ENCODE data around the gene NEU4. TPM values are rescaled to one million over a fixed set of nuclear protein-coding genes. Genes with fewer than 3 reads are reported as not detected.

NEU4 gene
- total RNA-seq, 1 donor = not detected

DNA sequence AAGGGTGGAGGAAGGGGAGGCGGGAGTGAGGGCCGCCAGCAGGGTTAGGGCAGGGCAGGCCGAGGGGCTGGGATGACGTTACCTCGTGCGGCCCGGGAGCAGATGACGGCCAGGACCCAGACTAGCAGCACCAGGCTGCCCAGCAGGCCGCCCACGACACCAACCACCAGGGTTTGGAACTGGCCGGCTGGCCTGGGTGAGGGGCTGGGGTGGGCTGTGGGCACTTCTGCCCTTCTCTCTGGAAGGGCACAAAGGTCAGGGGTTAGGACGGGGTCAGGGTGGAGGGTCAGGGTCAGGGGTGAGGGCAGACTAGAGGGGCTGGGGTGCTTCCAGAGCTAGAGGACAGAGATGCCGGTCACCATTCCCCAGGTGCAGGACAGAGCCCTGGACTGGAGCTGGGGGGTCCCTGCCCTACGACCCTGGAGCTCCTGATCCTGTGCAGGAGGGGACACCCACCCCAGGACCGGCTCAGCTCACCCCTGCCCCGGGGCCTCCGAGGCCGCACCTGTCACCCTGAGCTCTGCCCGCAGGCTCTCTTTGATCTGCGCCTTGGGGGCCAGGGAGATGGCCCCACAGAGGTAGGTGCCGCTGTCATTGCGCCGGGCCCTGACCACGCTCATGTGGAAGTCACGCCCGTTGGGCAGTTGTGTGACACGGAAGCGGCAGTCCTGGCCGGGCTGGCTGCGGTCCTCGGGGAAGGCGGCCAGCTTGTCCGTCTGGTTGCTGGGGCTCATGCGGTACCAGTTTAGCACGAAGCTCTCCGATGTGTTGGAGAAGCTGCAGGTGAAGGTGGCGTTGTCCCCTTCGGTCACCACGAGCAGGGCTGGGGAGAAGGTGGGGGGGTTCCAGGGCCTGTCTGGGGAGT is 43.4 kb downstream of the NEU4 start:
- H4K20me1 ChIP-seq (ENCODE audit: insufficient read depth, low read length) = no peaks in the 10 kb centered on the region
- H3K4me1 ChIP-seq (ENCODE audit: insufficient read depth, low read length) = no peaks in the 10 kb centered on the region
- no peak overlapping the region for H3K4me3 ChIP-seq (ENCODE audit: insufficient read depth, low read length)
- no peak overlapping the region for H3K4me2 ChIP-seq (ENCODE audit: insufficient read depth, low read length)
- no peak overlapping the region for H3K27ac ChIP-seq (ENCODE audit: low read depth, low read length)
- H3K36me3 ChIP-seq (ENCODE audit: insufficient read depth, low read length) = no peaks in the 10 kb centered on the region
- TF ChIP-seq CTCF (IDR thresholded peaks at IDR 0.05; ENCODE audit: extremely low read depth, low read depth, low read length) = no peak
- no peaks in the 10 kb centered on the region for H3K9me3 ChIP-seq (ENCODE audit: low read depth, low read length)
- no peak overlapping the region for H2AFZ ChIP-seq (ENCODE audit: low read length)
- no peaks in the 10 kb centered on the region for H3K27me3 ChIP-seq (ENCODE audit: insufficient read depth, low read length)
- H3K79me2 ChIP-seq (ENCODE audit: insufficient read depth, low read length) = no peaks in the 10 kb centered on the region
- peak; percentile 75 for DNase-seq (ENCODE audit: insufficient read length, low spot score, missing footprints)

DNA sequence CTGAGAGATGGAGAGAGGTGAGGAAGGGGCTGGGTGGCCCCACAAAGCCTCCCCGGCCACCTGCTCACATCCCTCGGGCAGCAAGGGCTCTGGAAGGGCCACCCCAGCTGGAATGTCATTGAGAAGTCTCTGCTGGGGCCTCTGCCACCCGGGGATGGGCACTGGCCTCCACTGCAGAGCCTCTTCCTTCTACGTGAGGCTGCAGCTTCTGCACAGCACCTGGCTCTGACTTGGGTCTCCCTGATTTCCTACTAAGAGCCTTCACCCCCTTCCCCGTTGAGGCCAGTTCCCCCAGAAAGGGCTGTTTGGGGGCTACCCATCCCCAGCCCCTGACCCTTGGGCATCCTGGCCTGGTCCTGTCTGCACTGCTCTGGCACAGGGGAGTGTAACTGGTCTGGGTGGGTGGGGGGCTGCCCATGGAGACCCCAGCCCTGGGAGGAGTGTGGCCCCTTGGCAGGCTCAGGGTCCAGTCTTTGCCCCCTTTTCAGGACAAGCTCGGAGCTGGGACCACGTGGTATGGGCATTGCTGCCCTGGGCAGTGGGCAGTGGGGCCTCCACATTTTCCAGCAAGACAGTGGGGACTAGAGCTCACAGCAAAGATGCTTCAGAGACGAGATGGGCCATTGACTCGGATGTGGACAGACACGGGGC is 44.1 kb downstream of the NEU4 start:
- Histone ChIP-seq H3K27me3 (ENCODE audit: insufficient read depth, low read length) (no peaks in the 10 kb centered on the region), H3K4me2 (ENCODE audit: insufficient read depth, low read length) (no peak overlapping the region), H3K4me1 (ENCODE audit: insufficient read depth, low read length) (no peaks in the 10 kb centered on the region), H2AFZ (ENCODE audit: low read length) (no peak overlapping the region), H3K9me3 (ENCODE audit: low read depth, low read length) (no peaks in the 10 kb centered on the region), H3K36me3 (ENCODE audit: insufficient read depth, low read length) (no peaks in the 10 kb centered on the region), H3K79me2 (ENCODE audit: insufficient read depth, low read length) (no peaks in the 10 kb centered on the region), H4K20me1 (ENCODE audit: insufficient read depth, low read length) (no peaks in the 10 kb centered on the region), H3K27ac (ENCODE audit: low read depth, low read length) (no peak overlapping the region), H3K4me3 (ENCODE audit: insufficient read depth, low read length) (no peak overlapping the region)
- TF ChIP-seq CTCF (IDR thresholded peaks at IDR 0.05; ENCODE audit: extremely low read depth, low read depth, low read length) = no peak
- DNase-seq (ENCODE audit: insufficient read length, low spot score, missing footprints) = peak; percentile 79

GRCh38 chr2:241853651-241854341 is 44.8 kb downstream of the NEU4 start:
- Histone ChIP-seq H3K27me3 (ENCODE audit: insufficient read depth, low read length) (no peaks in the 10 kb centered on the region), H3K36me3 (ENCODE audit: insufficient read depth, low read length) (no peaks in the 10 kb centered on the region), H3K4me3 (ENCODE audit: insufficient read depth, low read length) (no peak overlapping the region), H4K20me1 (ENCODE audit: insufficient read depth, low read length) (no peaks in the 10 kb centered on the region), H3K79me2 (ENCODE audit: insufficient read depth, low read length) (no peaks in the 10 kb centered on the region), H3K9me3 (ENCODE audit: low read depth, low read length) (no peaks in the 10 kb centered on the region), H2AFZ (ENCODE audit: low read length) (no peak overlapping the region), H3K4me1 (ENCODE audit: insufficient read depth, low read length) (no peaks in the 10 kb centered on the region), H3K27ac (ENCODE audit: low read depth, low read length) (no peak overlapping the region), H3K4me2 (ENCODE audit: insufficient read depth, low read length) (no peak overlapping the region)
- TF ChIP-seq CTCF (IDR thresholded peaks at IDR 0.05; ENCODE audit: extremely low read depth, low read depth, low read length) = no peak
- peak; percentile 92 for DNase-seq (ENCODE audit: insufficient read length, low spot score, missing footprints)

Measured in osteoblast (primary cell).